H1 (cell line): ENCODE results near the gene KRT32. TPM values are rescaled to one million over a fixed set of nuclear protein-coding genes. Genes with fewer than 3 reads are reported as not detected.

Source experiments
- ASH2L ChIP-seq: fragments of 200-600, 300-600 bp; sonication (generic); IDR thresholded peaks from one replicate; pipeline ENCODE4 v1.7.1; 2017; ENCODE audit warnings: low read length
- CHD1 ChIP-seq: IDR thresholded peaks from 2 replicates; pipeline ENCODE4 v1.6.1; 2012; ENCODE audit warnings: low read depth, low read length, improper control_type of control experiment
- CHD7 ChIP-seq: fragments of 300-600 bp; sonication (generic); IDR thresholded peaks from 2 replicates; pipeline ENCODE4 v1.7.1; 2012; ENCODE audit warnings: low read length, moderate library complexity, mild to moderate bottlenecking, inconsistent platforms; ENCODE audit not compliant: insufficient replicate concordance
- CTCF ChIP-seq, 3 experiments: IDR thresholded peaks; 1 replicate in 2 of 3; 2 replicates in 1 of 3; pipeline versions ENCODE4 v1.5.1 to v1.6.1; 2011; ENCODE audit warnings: low read length in 3 of 3, mild to moderate bottlenecking in 3 of 3, inconsistent platforms in 2 of 3, low read depth in 1 of 3, moderate library complexity in 1 of 3; ENCODE audit not compliant: insufficient read depth in 1 of 3; ENCODE audit errors: control extremely low read depth in 1 of 3
- EP300 ChIP-seq, 2 experiments: IDR thresholded peaks; 1 replicate in 1 of 2; 2 replicates in 1 of 2; pipeline ENCODE4 v1.6.1; 2011 to 2012; ENCODE audit warnings: low read depth in 2 of 2, low read length in 2 of 2, mild to moderate bottlenecking in 2 of 2, borderline replicate concordance in 1 of 2, inconsistent platforms in 1 of 2, moderate library complexity in 1 of 2
- EZH2 ChIP-seq: fragments of 200-600 bp; sonication (generic); IDR thresholded peaks from 2 replicates; pipeline ENCODE4 v1.7.1; 2012; ENCODE audit warnings: low read depth, mild to moderate bottlenecking, moderate library complexity, low read length, inconsistent platforms; ENCODE audit not compliant: severe bottlenecking
- POLR2A ChIP-seq, 2 experiments: IDR thresholded peaks; 1 replicate in 1 of 2; 2 replicates in 1 of 2; pipeline ENCODE4 v1.6.1; 2011; ENCODE audit warnings: low read depth in 2 of 2, low read length in 2 of 2, mild to moderate bottlenecking in 2 of 2; ENCODE audit errors: control extremely low read depth in 1 of 2
- RBBP5 ChIP-seq: IDR thresholded peaks from 2 replicates; pipeline ENCODE4 v1.7.1; 2012; ENCODE audit warnings: low read depth, mild to moderate bottlenecking, inconsistent platforms, low read length, moderate library complexity, borderline replicate concordance
- SP4 ChIP-seq: IDR thresholded peaks from 2 replicates; pipeline ENCODE4 v1.6.1; 2012; ENCODE audit warnings: low read length, inconsistent platforms
- polyA plus RNA-seq, 7 experiments: library from polyadenylated mRNA; depleted of rRNA in 3 of 7; stranded (reverse) in 5 of 7; unstranded in 2 of 7; fragments of >200 nt in 5 of 7; fragments of 200-250 nt in 2 of 7; gene quantifications; 1 replicate in 5 of 7; 2 replicates in 1 of 7; 4 replicates in 1 of 7; pipeline versions ENCODE4 v1.2.1 to v1.2.3, GENCODE V29; 2011 to 2013; ENCODE audit warnings: missing spikeins in 2 of 7, mixed read lengths in 2 of 7
- total RNA-seq: library from RNA; stranded (reverse); fragmentation: NEBNext Ultra II Directional; extraction: Animal tissue kit (Norgen Biotek cat#: 25700); gene quantifications from 2 replicates; pipeline ENCODE4 v1.2.1, GENCODE V29; 2021

Gene KRT32
- total and polyA plus RNA-seq, 2 of the 8 experiments (the other 6 are each of a cell fraction or from before 2014, with no cell fraction given): not detected

- TF ChIP-seq CHD7 (no peak), EP300 (IDR thresholded peaks at IDR 0.05; ENCODE audit: borderline replicate concordance in 1 of 2, low read depth in 2 of 2, low read length in 2 of 2) (no peak), POLR2A (IDR thresholded peaks at IDR 0.05; ENCODE audit: control extremely low read depth in 1 of 2, low read depth in 2 of 2, low read length in 2 of 2) (no peak), RBBP5 (no peak), CTCF (IDR thresholded peaks at IDR 0.05; ENCODE audit: control extremely low read depth in 1 of 3, insufficient read depth in 1 of 3, low read depth in 1 of 3, low read length in 3 of 3) (no peak), SP4 (no peak), EZH2 (no peak), ASH2L (no peak), CHD1 (no peak)
These were observed 51.3 kb downstream of the KRT32 start (continued) for GRCh38 chr17:41415833-41416335.
